DOHH2 (cell line): ENCODE results near the gene PER1.

ENCODE experiments used
- H3F3A ChIP-seq: fragments of 200-600 bp; sonication (generic), shearing (Covaris generic); 2 replicates; pipeline ENCODE4 v1.6.0; 2016; ENCODE audit warnings: antibody characterized with exemption, mild to moderate bottlenecking; ENCODE audit not compliant: control insufficient read depth, insufficient read depth
- H3K27ac ChIP-seq: fragments of 200-600 bp; sonication (generic); 2 replicates; pipeline ENCODE4 v1.5.1; 2014; ENCODE audit warnings: low read depth, mild to moderate bottlenecking, low read length, moderate library complexity
- H3K27me3 ChIP-seq: fragments of 200-600 bp; sonication (generic); 2 replicates; pipeline ENCODE4 v1.6.1; 2014; ENCODE audit warnings: mild to moderate bottlenecking, low read length, mixed read lengths; ENCODE audit not compliant: control insufficient read depth
- H3K36me3 ChIP-seq: fragments of 200-600 bp; sonication (generic); 2 replicates; pipeline ENCODE4 v1.6.1; 2014; ENCODE audit warnings: mild to moderate bottlenecking, low read length, moderate library complexity, mixed read lengths; ENCODE audit not compliant: control insufficient read depth
- H3K4me1 ChIP-seq: fragments of 200-600 bp; sonication (generic); 2 replicates; pipeline ENCODE4 v1.6.1; 2014; ENCODE audit warnings: mild to moderate bottlenecking, low read length, mixed read lengths; ENCODE audit not compliant: control insufficient read depth
- H3K4me2 ChIP-seq: fragments of 200-600 bp; sonication (generic); 2 replicates; pipeline ENCODE4 v1.6.0; 2014; ENCODE audit warnings: mild to moderate bottlenecking, low read length, moderate library complexity
- H3K4me3 ChIP-seq: fragments of 200-600 bp; sonication (generic); 2 replicates; pipeline ENCODE4 v1.5.1; 2014; ENCODE audit warnings: mild to moderate bottlenecking, low read length, mixed read lengths
- H3K79me2 ChIP-seq: fragments of 200-600 bp; sonication (generic); 2 replicates; pipeline ENCODE4 v1.6.1; 2014; ENCODE audit warnings: mild to moderate bottlenecking, low read length, mixed read lengths; ENCODE audit not compliant: control insufficient read depth
- H3K9me2 ChIP-seq: fragments of 200-600 bp; sonication (generic); replicated peaks from 2 replicates; pipeline ENCODE4 v1.6.1; 2014; ENCODE audit warnings: mild to moderate bottlenecking, low read length, mixed read lengths; ENCODE audit not compliant: control insufficient read depth
- H3K9me3 ChIP-seq: fragments of 200-600 bp; sonication (generic); 2 replicates; pipeline ENCODE4 v1.6.1; 2014; ENCODE audit warnings: antibody characterized with exemption, low read length, mixed read lengths; ENCODE audit not compliant: control insufficient read depth, insufficient read depth
- H4K20me1 ChIP-seq: fragments of 200-600 bp; sonication (generic); 2 replicates; pipeline ENCODE4 v1.6.0; 2014; ENCODE audit warnings: low read depth, mild to moderate bottlenecking, antibody characterized with exemption, low read length, moderate library complexity; ENCODE audit not compliant: control insufficient read depth, insufficient read depth
- EZH2phosphoT487 ChIP-seq: fragments of 200-600 bp; sonication (generic); IDR thresholded peaks from 2 replicates; pipeline ENCODE4 v1.6.1; 2017; ENCODE audit warnings: borderline replicate concordance, mild to moderate bottlenecking, antibody characterized with exemption, low read length, moderate library complexity, mixed read lengths
- TF ChIP-seq, protein P1 (sequence below): fragments of 200-600 bp; sonication (generic); IDR thresholded peaks from one replicate; pipeline ENCODE4 v1.5.1; 2014; ENCODE audit warnings: antibody characterized with exemption, mild to moderate bottlenecking, low read depth, low read length; ENCODE audit not compliant: poor library complexity, severe bottlenecking

The PER1 gene, protein sequence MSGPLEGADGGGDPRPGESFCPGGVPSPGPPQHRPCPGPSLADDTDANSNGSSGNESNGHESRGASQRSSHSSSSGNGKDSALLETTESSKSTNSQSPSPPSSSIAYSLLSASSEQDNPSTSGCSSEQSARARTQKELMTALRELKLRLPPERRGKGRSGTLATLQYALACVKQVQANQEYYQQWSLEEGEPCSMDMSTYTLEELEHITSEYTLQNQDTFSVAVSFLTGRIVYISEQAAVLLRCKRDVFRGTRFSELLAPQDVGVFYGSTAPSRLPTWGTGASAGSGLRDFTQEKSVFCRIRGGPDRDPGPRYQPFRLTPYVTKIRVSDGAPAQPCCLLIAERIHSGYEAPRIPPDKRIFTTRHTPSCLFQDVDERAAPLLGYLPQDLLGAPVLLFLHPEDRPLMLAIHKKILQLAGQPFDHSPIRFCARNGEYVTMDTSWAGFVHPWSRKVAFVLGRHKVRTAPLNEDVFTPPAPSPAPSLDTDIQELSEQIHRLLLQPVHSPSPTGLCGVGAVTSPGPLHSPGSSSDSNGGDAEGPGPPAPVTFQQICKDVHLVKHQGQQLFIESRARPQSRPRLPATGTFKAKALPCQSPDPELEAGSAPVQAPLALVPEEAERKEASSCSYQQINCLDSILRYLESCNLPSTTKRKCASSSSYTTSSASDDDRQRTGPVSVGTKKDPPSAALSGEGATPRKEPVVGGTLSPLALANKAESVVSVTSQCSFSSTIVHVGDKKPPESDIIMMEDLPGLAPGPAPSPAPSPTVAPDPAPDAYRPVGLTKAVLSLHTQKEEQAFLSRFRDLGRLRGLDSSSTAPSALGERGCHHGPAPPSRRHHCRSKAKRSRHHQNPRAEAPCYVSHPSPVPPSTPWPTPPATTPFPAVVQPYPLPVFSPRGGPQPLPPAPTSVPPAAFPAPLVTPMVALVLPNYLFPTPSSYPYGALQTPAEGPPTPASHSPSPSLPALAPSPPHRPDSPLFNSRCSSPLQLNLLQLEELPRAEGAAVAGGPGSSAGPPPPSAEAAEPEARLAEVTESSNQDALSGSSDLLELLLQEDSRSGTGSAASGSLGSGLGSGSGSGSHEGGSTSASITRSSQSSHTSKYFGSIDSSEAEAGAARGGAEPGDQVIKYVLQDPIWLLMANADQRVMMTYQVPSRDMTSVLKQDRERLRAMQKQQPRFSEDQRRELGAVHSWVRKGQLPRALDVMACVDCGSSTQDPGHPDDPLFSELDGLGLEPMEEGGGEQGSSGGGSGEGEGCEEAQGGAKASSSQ (N-terminal part only)

DNA sequence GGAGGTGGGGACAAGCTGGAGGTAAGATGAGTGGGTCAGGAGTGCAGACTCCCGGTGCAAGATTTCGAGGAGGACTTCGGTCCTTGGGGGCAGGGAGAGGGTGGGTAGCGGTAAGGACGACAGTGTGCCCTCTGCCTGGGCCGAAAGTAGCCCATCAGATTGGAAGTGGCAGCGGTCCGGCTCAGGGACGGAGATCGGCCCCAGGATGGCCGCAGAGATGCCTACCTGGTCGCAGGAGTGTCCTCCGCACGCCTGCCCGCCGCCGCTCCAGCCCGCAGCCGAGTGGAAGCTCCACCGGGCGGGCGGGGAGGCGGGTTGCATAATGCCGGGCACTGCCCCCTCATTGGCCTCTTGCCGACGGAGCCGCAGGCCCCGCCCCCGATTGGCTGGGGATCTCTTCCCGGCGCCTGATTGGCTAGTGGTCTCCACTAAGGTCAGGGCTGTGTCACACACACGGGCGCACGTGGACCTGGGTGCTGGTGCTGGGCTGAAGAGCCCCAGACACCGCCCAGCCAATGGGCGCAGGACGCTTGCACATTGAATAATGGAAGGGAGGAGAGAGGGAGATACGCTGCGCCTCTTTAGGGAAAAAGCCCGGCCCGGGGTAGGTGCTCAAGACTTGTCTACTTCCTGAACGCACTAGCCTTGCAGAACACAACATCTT is at the start of gene PER1:
Gene PER1, minus strand, starts transcription at position 293 of the 664 bp plus-strand sequence. CDS start 1,698 bp downstream, outside the sequence.
- H3K9me2 ChIP-seq: no peaks in the 10 kb centered on the region
- no peaks in the 10 kb centered on the region for H4K20me1 ChIP-seq
- no peaks in the 10 kb centered on the region for H3K27me3 ChIP-seq
- TF ChIP-seq, protein P1, sequence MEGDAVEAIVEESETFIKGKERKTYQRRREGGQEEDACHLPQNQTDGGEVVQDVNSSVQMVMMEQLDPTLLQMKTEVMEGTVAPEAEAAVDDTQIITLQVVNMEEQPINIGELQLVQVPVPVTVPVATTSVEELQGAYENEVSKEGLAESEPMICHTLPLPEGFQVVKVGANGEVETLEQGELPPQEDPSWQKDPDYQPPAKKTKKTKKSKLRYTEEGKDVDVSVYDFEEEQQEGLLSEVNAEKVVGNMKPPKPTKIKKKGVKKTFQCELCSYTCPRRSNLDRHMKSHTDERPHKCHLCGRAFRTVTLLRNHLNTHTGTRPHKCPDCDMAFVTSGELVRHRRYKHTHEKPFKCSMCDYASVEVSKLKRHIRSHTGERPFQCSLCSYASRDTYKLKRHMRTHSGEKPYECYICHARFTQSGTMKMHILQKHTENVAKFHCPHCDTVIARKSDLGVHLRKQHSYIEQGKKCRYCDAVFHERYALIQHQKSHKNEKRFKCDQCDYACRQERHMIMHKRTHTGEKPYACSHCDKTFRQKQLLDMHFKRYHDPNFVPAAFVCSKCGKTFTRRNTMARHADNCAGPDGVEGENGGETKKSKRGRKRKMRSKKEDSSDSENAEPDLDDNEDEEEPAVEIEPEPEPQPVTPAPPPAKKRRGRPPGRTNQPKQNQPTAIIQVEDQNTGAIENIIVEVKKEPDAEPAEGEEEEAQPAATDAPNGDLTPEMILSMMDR: no peak
- TF ChIP-seq EZH2phosphoT487: no peak
- peaks cover 30% of the 10 kb centered on the region for H3K36me3 ChIP-seq
- H3K27ac ChIP-seq: peak within 1 kb of the TSS; percentile 64
- peaks cover 11% of the 10 kb centered on the region for H3F3A ChIP-seq
- H3K9me3 ChIP-seq: no peaks in the 10 kb centered on the region
- peak within 1 kb of the TSS; percentile 90 for H3K4me3 ChIP-seq
- peak within 1 kb of the TSS; percentile 99 for H3K4me2 ChIP-seq
- H3K4me1 ChIP-seq: peaks cover 64% of the 10 kb centered on the region
- H3K79me2 ChIP-seq: peaks cover 24% of the 10 kb centered on the region

DNA sequence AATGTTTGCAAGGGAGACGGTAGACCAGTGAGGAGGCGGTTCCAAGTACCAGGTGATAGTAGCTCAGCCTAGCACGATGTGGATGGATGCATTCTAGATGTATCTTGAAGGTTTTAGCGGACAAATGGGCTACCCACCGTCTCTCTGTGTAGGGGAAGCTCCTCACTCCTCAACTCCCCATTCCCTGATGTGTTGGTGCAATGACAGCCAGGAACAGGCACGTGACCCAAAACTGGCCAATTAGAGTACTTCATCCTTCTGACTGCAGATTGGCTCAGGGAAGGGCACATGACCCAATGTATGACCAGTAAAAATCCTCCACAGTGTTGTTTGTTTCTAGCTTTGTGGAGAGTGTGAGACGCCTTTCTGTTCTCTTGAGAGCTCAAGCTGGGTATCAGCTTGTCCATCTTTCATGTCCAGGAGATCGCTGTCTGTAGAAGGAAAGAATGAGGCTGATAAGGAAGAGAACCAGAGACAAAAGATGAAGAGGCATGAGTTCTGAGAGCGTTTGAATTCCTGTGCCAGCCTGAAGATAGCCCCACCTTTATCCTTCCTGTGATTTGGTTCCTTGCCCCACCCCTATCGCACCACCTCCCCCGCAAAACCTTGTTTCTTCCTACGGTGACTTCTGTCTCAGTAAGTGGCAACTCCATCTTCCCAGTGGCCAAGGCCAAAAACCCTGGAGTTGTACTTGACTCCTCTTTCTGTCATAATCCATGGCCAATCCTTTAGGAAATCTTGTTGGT is 40.0 kb upstream of the PER1 start:
- peaks cover 50% of the 10 kb centered on the region for H3K4me1 ChIP-seq
- H3F3A ChIP-seq: peaks cover 17% of the 10 kb centered on the region
- H3K9me3 ChIP-seq: no peaks in the 10 kb centered on the region
- 0 out of 2 replicates have a peak, but pooled peaks cover 6% of the 10 kb centered on the region for H4K20me1 ChIP-seq
- H3K4me3 ChIP-seq: peak overlapping the region; percentile 69
- no peaks in the 10 kb centered on the region for H3K27me3 ChIP-seq
- no peaks in the 10 kb centered on the region for H3K36me3 ChIP-seq
- peaks cover 21% of the 10 kb centered on the region for H3K79me2 ChIP-seq
- TF ChIP-seq, protein P1: no peak
- no peak for TF ChIP-seq EZH2phosphoT487
- peak overlapping the region; percentile 35; the same call in 1 of the 2 replicates for H3K27ac ChIP-seq
- no peaks in the 10 kb centered on the region for H3K9me2 ChIP-seq
- H3K4me2 ChIP-seq: peak overlapping the region; percentile 79
